Esophagus muscularis mucosa (tissue), 3 donors: Measurements from ENCODE around the gene HNRNPLL.

Experiments
- CTCF ChIP-seq, 3 experiments: fragments of 200-600 bp in 2 of 3; fragments of 450-650 bp in 1 of 3; sonication (generic) in 2 of 3; IDR thresholded peaks; one replicate each; pipeline ENCODE4 v1.5.1; 2017 to 2019; ENCODE audit warnings: antibody characterized with exemption in 3 of 3, mild to moderate bottlenecking in 2 of 3, moderate library complexity in 1 of 3
- POLR2A ChIP-seq: fragments of 450-650 bp; IDR thresholded peaks from one replicate; pipeline ENCODE4 v1.6.1; 2017; ENCODE audit warnings: antibody characterized with exemption, moderate library complexity, mild to moderate bottlenecking, low read depth

GRCh38 chr2:38622210-38622609, 19.5 kb upstream of the HNRNPLL start:
- TF ChIP-seq CTCF (IDR thresholded peaks at IDR 0.05), result no peak
- TF ChIP-seq POLR2A, result no peak
